ENCODE measurements around the gene CDIP1.

DNA sequence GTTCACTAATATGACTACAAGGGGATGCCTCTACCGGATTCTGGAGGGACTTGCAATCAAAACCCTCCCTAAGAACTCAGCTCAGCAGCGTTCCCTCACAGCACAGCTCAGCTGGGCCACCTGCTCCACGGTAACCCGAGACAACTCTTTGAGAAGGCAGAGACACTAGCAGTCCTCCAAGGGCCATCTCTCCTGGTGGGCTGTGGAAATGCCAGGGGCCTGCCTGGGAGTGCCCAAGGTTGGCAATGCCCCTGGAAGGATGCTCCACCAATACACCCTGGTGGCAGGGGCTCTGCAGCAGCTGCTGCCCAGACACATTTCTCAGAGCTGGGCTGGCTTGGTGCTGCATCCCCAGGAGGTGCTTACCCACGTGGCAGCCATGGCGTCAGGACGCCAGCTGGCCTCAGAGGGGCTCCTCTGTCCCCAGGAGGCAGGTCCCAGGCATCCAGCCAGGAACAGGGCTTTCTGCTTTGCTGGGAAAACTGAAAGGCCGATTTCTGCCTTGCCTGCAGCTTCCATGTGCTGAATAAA, 16.5 kb downstream of the CDIP1 start:
- TF ChIP-seq, protein P1, sequence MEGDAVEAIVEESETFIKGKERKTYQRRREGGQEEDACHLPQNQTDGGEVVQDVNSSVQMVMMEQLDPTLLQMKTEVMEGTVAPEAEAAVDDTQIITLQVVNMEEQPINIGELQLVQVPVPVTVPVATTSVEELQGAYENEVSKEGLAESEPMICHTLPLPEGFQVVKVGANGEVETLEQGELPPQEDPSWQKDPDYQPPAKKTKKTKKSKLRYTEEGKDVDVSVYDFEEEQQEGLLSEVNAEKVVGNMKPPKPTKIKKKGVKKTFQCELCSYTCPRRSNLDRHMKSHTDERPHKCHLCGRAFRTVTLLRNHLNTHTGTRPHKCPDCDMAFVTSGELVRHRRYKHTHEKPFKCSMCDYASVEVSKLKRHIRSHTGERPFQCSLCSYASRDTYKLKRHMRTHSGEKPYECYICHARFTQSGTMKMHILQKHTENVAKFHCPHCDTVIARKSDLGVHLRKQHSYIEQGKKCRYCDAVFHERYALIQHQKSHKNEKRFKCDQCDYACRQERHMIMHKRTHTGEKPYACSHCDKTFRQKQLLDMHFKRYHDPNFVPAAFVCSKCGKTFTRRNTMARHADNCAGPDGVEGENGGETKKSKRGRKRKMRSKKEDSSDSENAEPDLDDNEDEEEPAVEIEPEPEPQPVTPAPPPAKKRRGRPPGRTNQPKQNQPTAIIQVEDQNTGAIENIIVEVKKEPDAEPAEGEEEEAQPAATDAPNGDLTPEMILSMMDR (IDR thresholded peaks at IDR 0.05), result no peak
- no peak for TF ChIP-seq POLR2A (IDR thresholded peaks at IDR 0.05)
